K562 (cell line): ENCODE measurements around the gene NKD1. TPM values are rescaled to one million over a fixed set of nuclear protein-coding genes. Genes with fewer than 3 reads are reported as not detected.

Source experiments
- ATAC-seq: fragments of 200-7000 bp; cut with Tn5 transposase; 3 replicates; pipeline ENCODE4 v1.9.1; 2020; ENCODE audit warnings: moderate library complexity
- BruUV-seq: library from RNA; stranded (reverse); fragments of 400-500 nt; replicated peaks from 2 replicates; lab custom pipeline; 2021; lab: Mats Ljungman, UMichigan
- CTCF ChIA-PET: fragments of 300-600 bp; formaldehyde crosslinking; extraction: SDS; loops from one replicate; lab custom pipeline; 2021; ENCODE audit warnings: low intra/inter-chr PET ratio; lab: Yijun Ruan, JAX
- POLR2A ChIA-PET: fragments of 300-600, 350-650 bp; sonication (Branson Sonifier 250); formaldehyde crosslinking; extraction: SDS; loops from one replicate; lab custom pipeline; 2021; ENCODE audit warnings: antibody characterized with exemption, inconsistent platforms; lab: Yijun Ruan, JAX
- DNase-seq, 4 experiments: peaks; one replicate each; pipeline versions ENCODE4 v3.0.0 to v3.0.0-alpha.2; 2011 to 2018; ENCODE audit warnings: low spot score in 3 of 4, mixed read lengths in 3 of 4; ENCODE audit errors: extremely low read depth in 1 of 4
- FAIRE-seq: peaks from 2 replicates; lab custom pipeline; 2011; peaks lifted over from hg19 to GRCh38; lab: Jason Lieb, UNC
- H2AFZ ChIP-seq: 2 replicates; pipeline ENCODE4 v1.6.0; 2011; ENCODE audit warnings: low read depth, low read length, control low read depth, inconsistent platforms
- H3K27ac ChIP-seq: fragments of 200-600 bp; 3 replicates; pipeline ENCODE4 v1.8.0; 2011; ENCODE audit warnings: low read depth, mild to moderate bottlenecking, control low read depth, inconsistent platforms, low read length, moderate library complexity, mixed read lengths; ENCODE audit errors: extremely low read depth
- H3K27me3 ChIP-seq, 2 experiments: fragments of 300-600 bp in 1 of 2; 2 replicates in 1 of 2; 3 replicates in 1 of 2; pipeline versions ENCODE4 v1.6.0 to v1.8.0; 2011; ENCODE audit warnings: inconsistent platforms in 2 of 2, low read length in 2 of 2, mild to moderate bottlenecking in 1 of 2, mixed read lengths in 1 of 2, moderate library complexity in 1 of 2; ENCODE audit not compliant: control insufficient read depth in 2 of 2, insufficient read depth in 2 of 2
- H3K36me3 ChIP-seq: fragments of 300-600 bp; 3 replicates; pipeline ENCODE4 v1.8.0; 2011; ENCODE audit warnings: mild to moderate bottlenecking, low read length, inconsistent platforms; ENCODE audit not compliant: control insufficient read depth, insufficient read depth
- H3K4me1 ChIP-seq, 2 experiments: fragments of 200-600 bp in 1 of 2; replicated peaks in 1 of 2; 2 replicates in 1 of 2; 3 replicates in 1 of 2; pipeline versions ENCODE4 v1.5.1 to v1.8.0; 2011; ENCODE audit warnings: inconsistent platforms in 2 of 2, low read length in 2 of 2, mild to moderate bottlenecking in 1 of 2, mixed read lengths in 1 of 2, moderate library complexity in 1 of 2; ENCODE audit not compliant: control insufficient read depth in 2 of 2, insufficient read depth in 2 of 2
- H3K4me2 ChIP-seq: 2 replicates; pipeline ENCODE4 v1.6.1; 2011; ENCODE audit warnings: low read length, control low read depth, inconsistent platforms, mixed read lengths; ENCODE audit not compliant: insufficient read depth
- H3K4me3 ChIP-seq: fragments of 200-600 bp; sonication (generic), shearing (Covaris generic); 2 replicates; pipeline ENCODE4 v1.5.1; 2016; ENCODE audit warnings: control low read depth, inconsistent platforms
- H3K79me2 ChIP-seq: fragments of 200-600 bp; 3 replicates; pipeline ENCODE4 v1.8.0; 2011; ENCODE audit warnings: low read length, inconsistent platforms; ENCODE audit not compliant: control insufficient read depth, insufficient read depth
- H3K9ac ChIP-seq, 2 experiments: 2 replicates each; pipeline versions ENCODE4 v1.6.0 to v1.6.1; 2011; ENCODE audit warnings: low read depth in 2 of 2, low read length in 2 of 2, control low read depth in 1 of 2, inconsistent platforms in 1 of 2, mild to moderate bottlenecking in 1 of 2, mixed read lengths in 1 of 2; ENCODE audit not compliant: insufficient read depth in 1 of 2
- H3K9me1 ChIP-seq: one replicate; pipeline ENCODE4 v1.6.0; 2011; ENCODE audit warnings: inconsistent platforms, mild to moderate bottlenecking, low read length, moderate library complexity; ENCODE audit not compliant: control insufficient read depth, insufficient read depth
- H3K9me3 ChIP-seq: replicated peaks from 2 replicates; pipeline ENCODE4 v1.5.1; 2011; ENCODE audit warnings: low read depth, low read length, inconsistent platforms; ENCODE audit not compliant: control insufficient read depth, insufficient read depth
- H4K20me1 ChIP-seq: replicated peaks from 2 replicates; pipeline ENCODE4 v1.6.1; 2011; ENCODE audit warnings: low read length, inconsistent platforms, mixed read lengths; ENCODE audit not compliant: control insufficient read depth, insufficient read depth
- CBX1 ChIP-seq: sonication (generic); IDR thresholded peaks from 2 replicates; pipeline ENCODE4 v1.6.1; 2016; ENCODE audit warnings: antibody characterized with exemption, low read depth, mild to moderate bottlenecking
- CREM ChIP-seq: IDR thresholded peaks from 2 replicates; pipeline ENCODE4 v1.6.1; 2014; ENCODE audit warnings: antibody characterized with exemption, low read depth
- FOS ChIP-seq: IDR thresholded peaks from 3 replicates; pipeline ENCODE4 v1.6.1; 2011; ENCODE audit not compliant: insufficient read length; ENCODE audit errors: extremely low read depth
- ILF3 ChIP-seq: fragments of 450-650 bp; IDR thresholded peaks from 2 replicates; pipeline ENCODE4 v1.6.1; 2018; ENCODE audit warnings: antibody characterized with exemption, mild to moderate bottlenecking, moderate library complexity, borderline replicate concordance
- PCBP1 ChIP-seq: fragments of 200-400 bp; formaldehyde crosslinking; IDR thresholded peaks from 2 replicates; pipeline ENCODE4 v1.6.1; 2018; ENCODE audit warnings: mild to moderate bottlenecking, low read depth, low read length; ENCODE audit not compliant: poor library complexity, severe bottlenecking
- SREBF2 ChIP-seq: sonication (generic); formaldehyde crosslinking; IDR thresholded peaks from 2 replicates; pipeline ENCODE4 v1.4.0; 2020; ENCODE audit warnings: mild to moderate bottlenecking, missing genetic modification reagents
- ZNF146 ChIP-seq: IDR thresholded peaks from one replicate; pipeline ENCODE4 v1.6.1; 2018; ENCODE audit warnings: missing compliant biosample characterization; ENCODE audit not compliant: unreplicated experiment
- ZNF224 ChIP-seq: sonication (generic); formaldehyde crosslinking; IDR thresholded peaks from 2 replicates; pipeline ENCODE4 v1.8.0; 2022; ENCODE audit warnings: mild to moderate bottlenecking, missing genetic modification reagents
- ZNF354B ChIP-seq: fragments of 250-450 bp; sonication (Bioruptor Pico); IDR thresholded peaks from 2 replicates; pipeline ENCODE4 v1.4.0; 2020
- ZNF79 ChIP-seq: fragments of 250-450 bp; sonication (Bioruptor Pico); IDR thresholded peaks from 2 replicates; pipeline ENCODE4 v1.4.0; 2020; ENCODE audit warnings: low read depth, mild to moderate bottlenecking, moderate library complexity
- ZZZ3 ChIP-seq: fragments of 450-650 bp; IDR thresholded peaks from 2 replicates; pipeline ENCODE4 v1.6.1; 2016; ENCODE audit warnings: antibody characterized with exemption, mild to moderate bottlenecking, moderate library complexity
- whole genome bisulfite sequencing: fragments of 100-300 bp; shearing (Covaris generic); methylation state at CpG from one replicate; pipeline ENCODE4 v1.1.6; 2016; ENCODE audit warnings: low coverage, mixed read lengths; ENCODE audit not compliant: insufficient coverage; ENCODE audit errors: missing lambda C conversion rate; 5-methylcytosine and 5-hydroxymethylcytosine counted together
- in situ Hi-C: fragments of 300-500 bp; cut with MboI; formaldehyde crosslinking; loops from 4 replicates; pipeline ENCODE4 v1.15.0; 2018; ENCODE audit warnings: inconsistent platforms, mixed read lengths
- intact Hi-C: fragments of 100-400 bp; cut with micrococcal nuclease; formaldehyde crosslinking; loops from 2 replicates; pipeline ENCODE4 v1.14.2; 2022
- polyA plus RNA-seq, 8 experiments: library from polyadenylated mRNA; depleted of rRNA in 4 of 8; stranded (reverse) in 5 of 8; unstranded in 3 of 8; fragments of >200 nt; fragmentation: Nextera tagmentation in 2 of 8; fragmentation: Illumina TruSeq in 1 of 8; extraction: Ambion mirVana in 2 of 8; extraction: Trizol in 1 of 8; gene quantifications; 2 replicates each; pipeline versions ENCODE4 v1.2.1 to v1.2.3, GENCODE V29; 2011 to 2014; ENCODE audit warnings: inconsistent platforms in 1 of 8, missing spikeins in 1 of 8
- total RNA-seq, 7 experiments: library from RNA; depleted of rRNA in 6 of 7; stranded (reverse); fragments of >200 nt in 6 of 7; fragmentation: Illumina TruSeq in 2 of 7; extraction: Trizol in 2 of 7; gene quantifications; 2 replicates each; pipeline versions ENCODE4 v1.2.1 to v1.2.3, GENCODE V29; 2011 to 2021; ENCODE audit warnings: low replicate concordance in 1 of 7
- TF ChIP-seq, protein P1 (sequence below): IDR thresholded peaks from 2 replicates; pipeline ENCODE4 v1.6.1; 2011; ENCODE audit not compliant: insufficient read length; ENCODE audit errors: extremely low read depth
- TF ChIP-seq, protein P2 (sequence below): fragments of 450-650 bp; IDR thresholded peaks from 2 replicates; pipeline ENCODE4 v1.6.1; 2016; ENCODE audit warnings: mild to moderate bottlenecking
- TF ChIP-seq, protein P3 (sequence below): fragments of 250-450 bp; sonication (Bioruptor Pico); IDR thresholded peaks from 2 replicates; pipeline ENCODE4 v1.8.0; 2022; ENCODE audit warnings: inconsistent platforms
- TF ChIP-seq, protein P4 (sequence below): sonication (generic); formaldehyde crosslinking; IDR thresholded peaks from 2 replicates; pipeline ENCODE4 v1.8.0; 2022; ENCODE audit warnings: missing genetic modification reagents, mild to moderate bottlenecking, borderline replicate concordance

Gene NKD1
- total and polyA plus RNA-seq, 9 of the 15 experiments (the other 6 are each of a cell fraction or from before 2014, with no cell fraction given): under 0.01 to 0.24 (median 0.04) TPM; not detected in 2

DNA sequence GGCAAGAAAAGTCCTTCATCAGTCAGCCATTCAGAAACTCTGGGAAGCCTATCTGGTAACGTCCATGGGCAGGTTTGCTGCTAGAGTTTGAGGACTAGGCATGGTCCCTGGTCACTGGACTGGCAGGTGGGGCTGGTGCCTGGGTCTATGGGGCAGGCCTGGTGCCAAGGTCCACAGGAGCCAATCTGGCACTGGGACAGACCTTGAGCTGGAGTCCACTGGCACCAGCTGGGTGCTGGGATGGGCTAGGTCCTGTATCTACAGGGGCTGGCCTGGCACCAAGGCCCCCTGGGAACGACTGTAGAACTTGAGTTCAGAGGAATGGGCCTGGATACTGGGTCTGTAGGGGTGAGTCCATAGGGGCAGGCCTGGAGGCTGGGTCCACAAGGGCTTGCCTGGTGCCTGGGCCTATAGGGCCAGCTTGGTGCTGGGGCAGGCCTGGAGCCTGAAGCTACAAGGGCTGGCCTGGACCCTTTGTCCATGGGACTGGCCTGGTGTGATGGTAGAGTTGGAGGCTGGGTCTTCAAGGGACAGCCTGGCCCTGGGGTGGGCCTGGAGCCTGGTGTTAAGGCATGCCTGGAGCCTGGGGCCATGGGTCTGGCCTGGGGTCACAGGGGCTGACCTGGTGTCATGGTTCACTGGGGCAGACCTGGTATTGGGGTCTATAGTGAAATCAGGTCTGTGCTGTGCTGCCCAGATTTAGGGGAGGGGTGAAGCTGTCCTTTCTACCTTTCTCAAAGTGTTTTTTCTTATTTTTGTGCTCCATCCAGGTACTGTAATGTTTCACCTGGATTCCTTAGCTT, 30.5 kb upstream of the NKD1 start (continued):
- TF ChIP-seq ZZZ3: no peak

DNA sequence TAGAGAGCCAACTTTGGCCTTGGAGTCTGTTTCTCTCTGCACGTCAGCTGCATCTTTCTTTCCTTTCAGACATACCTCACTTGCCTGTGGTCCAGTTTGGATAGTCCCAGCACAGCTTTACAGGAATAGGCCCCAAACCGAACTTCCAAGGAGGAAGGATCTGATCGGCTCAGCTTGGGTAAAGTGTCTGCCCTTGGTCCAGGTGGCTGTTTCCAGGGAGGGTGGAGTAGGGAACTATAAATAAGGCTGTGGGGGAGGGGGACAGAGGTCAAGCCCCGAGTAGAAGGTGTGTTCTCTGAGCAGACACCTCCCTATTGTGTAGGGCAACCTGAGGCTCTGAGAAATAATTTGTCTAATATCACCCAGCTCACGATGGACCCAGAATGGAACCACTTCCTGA, 29.2 kb upstream of the NKD1 start:
- no peaks in the 10 kb centered on the region for H3K79me2 ChIP-seq
- no peak overlapping the region for H3K4me3 ChIP-seq
- BruUV-seq: no TSS peak
- intact Hi-C loops: no loop called here
- DNase-seq (no peak), FAIRE-seq (no peak), ATAC-seq (no peak)
- POLR2A ChIA-PET: no interaction called here
- WGBS: 0% methylated on average over 5 of the region's 5 CpGs
- in situ Hi-C loops: loop anchor here (25.0 kb wide), 1 partner anchor 307 kb away; no protein-coding TSS in a partner anchor
- no peaks in the 10 kb centered on the region for H3K9me1 ChIP-seq
- H3K4me2 ChIP-seq: no peak overlapping the region
- H2AFZ ChIP-seq: no peak overlapping the region
- no peaks in the 10 kb centered on the region for H3K4me1 ChIP-seq
- CTCF ChIA-PET: no interaction called here
- H3K27ac ChIP-seq: no peak overlapping the region
- H3K9ac ChIP-seq: no peak overlapping the region
- H3K36me3 ChIP-seq: no peaks in the 10 kb centered on the region
- no peaks in the 10 kb centered on the region for H3K9me3 ChIP-seq
- H4K20me1 ChIP-seq: no peaks in the 10 kb centered on the region
- H3K27me3 ChIP-seq: no peaks in the 10 kb centered on the region; a peak in 1 of 5 replicates
- TF ChIP-seq, protein P1, sequence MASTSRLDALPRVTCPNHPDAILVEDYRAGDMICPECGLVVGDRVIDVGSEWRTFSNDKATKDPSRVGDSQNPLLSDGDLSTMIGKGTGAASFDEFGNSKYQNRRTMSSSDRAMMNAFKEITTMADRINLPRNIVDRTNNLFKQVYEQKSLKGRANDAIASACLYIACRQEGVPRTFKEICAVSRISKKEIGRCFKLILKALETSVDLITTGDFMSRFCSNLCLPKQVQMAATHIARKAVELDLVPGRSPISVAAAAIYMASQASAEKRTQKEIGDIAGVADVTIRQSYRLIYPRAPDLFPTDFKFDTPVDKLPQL: no peak
- no peak for TF ChIP-seq CREM
- no peak for TF ChIP-seq ZNF146 (CRISPR knock-in tag)
- TF ChIP-seq, protein P2, sequence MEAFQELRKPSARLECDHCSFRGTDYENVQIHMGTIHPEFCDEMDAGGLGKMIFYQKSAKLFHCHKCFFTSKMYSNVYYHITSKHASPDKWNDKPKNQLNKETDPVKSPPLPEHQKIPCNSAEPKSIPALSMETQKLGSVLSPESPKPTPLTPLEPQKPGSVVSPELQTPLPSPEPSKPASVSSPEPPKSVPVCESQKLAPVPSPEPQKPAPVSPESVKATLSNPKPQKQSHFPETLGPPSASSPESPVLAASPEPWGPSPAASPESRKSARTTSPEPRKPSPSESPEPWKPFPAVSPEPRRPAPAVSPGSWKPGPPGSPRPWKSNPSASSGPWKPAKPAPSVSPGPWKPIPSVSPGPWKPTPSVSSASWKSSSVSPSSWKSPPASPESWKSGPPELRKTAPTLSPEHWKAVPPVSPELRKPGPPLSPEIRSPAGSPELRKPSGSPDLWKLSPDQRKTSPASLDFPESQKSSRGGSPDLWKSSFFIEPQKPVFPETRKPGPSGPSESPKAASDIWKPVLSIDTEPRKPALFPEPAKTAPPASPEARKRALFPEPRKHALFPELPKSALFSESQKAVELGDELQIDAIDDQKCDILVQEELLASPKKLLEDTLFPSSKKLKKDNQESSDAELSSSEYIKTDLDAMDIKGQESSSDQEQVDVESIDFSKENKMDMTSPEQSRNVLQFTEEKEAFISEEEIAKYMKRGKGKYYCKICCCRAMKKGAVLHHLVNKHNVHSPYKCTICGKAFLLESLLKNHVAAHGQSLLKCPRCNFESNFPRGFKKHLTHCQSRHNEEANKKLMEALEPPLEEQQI: no peak
- TF ChIP-seq CBX1: no peak
- no peak for TF ChIP-seq PCBP1
- TF ChIP-seq ZNF354B: no peak
- no peak for TF ChIP-seq ZNF224 (CRISPR knock-in tag)
- TF ChIP-seq, protein P3, sequence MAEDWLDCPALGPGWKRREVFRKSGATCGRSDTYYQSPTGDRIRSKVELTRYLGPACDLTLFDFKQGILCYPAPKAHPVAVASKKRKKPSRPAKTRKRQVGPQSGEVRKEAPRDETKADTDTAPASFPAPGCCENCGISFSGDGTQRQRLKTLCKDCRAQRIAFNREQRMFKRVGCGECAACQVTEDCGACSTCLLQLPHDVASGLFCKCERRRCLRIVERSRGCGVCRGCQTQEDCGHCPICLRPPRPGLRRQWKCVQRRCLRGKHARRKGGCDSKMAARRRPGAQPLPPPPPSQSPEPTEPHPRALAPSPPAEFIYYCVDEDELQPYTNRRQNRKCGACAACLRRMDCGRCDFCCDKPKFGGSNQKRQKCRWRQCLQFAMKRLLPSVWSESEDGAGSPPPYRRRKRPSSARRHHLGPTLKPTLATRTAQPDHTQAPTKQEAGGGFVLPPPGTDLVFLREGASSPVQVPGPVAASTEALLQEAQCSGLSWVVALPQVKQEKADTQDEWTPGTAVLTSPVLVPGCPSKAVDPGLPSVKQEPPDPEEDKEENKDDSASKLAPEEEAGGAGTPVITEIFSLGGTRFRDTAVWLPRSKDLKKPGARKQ (CRISPR knock-in tag): no peak
- no peak for TF ChIP-seq ILF3
- TF ChIP-seq FOS: no peak
- TF ChIP-seq, protein P4, sequence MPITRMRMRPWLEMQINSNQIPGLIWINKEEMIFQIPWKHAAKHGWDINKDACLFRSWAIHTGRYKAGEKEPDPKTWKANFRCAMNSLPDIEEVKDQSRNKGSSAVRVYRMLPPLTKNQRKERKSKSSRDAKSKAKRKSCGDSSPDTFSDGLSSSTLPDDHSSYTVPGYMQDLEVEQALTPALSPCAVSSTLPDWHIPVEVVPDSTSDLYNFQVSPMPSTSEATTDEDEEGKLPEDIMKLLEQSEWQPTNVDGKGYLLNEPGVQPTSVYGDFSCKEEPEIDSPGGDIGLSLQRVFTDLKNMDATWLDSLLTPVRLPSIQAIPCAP: no peak
- TF ChIP-seq SREBF2 (CRISPR knock-in tag): no peak
- TF ChIP-seq ZNF79: no peak
